GM19043 (cell line): ENCODE results near the gene OR2V2.
"Not testable (repeated sequence)": the region's sequence is repeated elsewhere in the genome, so short reads cannot be mapped to it uniquely, and the experiment has no call there.

Experiments used
- ATAC-seq: cut with Tn5 transposase; IDR thresholded peaks from one replicate; pipeline ENCODE4 v1.9.1; 2021; ENCODE audit warnings: low read depth; ENCODE audit not compliant: unreplicated experiment

OR2V2 gene

DNA sequence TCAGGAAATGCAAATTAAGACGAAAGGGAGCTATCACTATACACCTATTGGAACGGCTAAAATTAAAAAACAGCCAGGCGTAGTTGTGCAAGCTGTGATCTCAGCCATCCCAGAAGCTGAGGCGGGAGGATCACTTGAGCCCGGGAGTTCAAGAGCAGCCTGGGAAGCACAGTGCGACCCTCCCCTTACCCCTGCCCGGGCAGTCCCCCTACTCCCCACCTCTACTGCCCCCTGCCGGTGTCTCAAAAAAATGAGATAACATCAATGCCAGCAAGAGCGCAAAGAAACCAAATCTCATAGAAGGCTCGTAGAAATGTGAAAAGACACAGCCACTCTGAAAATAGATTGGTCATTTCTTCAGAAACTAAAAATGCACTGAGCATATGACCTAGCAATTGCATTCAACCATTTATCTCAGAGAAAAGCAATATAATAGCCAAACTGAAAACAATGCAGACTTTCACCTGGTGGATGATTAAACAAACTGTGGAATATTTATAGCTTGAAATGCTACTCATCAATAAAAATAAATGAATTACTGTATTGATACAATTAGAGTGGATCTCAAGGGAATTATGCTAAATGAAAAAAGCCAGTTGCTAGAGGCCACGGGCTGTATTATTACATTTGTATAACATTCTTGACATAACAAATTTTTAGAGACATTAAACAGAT lies 20.6 kb downstream of the OR2V2 start:
- no peak for ATAC-seq

DNA sequence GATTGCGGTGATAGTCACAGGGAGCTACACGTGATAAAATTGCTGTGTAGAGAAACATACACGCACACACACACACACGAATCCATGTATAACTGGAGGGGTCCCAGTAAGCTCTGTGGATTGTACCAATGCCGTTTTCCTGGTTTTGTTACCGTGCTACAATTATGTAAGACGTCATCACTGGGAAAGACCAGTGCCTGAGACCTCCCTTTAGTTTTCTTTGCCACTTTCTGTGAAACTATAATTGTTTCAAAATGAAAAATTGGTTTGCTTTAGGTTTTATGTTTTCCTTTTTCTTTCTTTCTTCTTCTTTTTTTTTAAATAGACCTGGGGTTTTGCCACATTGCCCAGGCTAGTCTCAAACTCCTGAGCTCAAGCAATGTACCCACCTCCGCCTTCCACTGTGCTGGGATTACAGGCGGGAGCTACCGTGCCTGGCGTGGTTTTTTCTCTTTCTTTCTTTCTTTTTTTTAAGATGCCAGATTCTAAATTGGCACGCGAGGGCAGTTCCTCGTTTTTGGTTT lies 21.3 kb downstream of the OR2V2 start:
- ATAC-seq: no peak

DNA sequence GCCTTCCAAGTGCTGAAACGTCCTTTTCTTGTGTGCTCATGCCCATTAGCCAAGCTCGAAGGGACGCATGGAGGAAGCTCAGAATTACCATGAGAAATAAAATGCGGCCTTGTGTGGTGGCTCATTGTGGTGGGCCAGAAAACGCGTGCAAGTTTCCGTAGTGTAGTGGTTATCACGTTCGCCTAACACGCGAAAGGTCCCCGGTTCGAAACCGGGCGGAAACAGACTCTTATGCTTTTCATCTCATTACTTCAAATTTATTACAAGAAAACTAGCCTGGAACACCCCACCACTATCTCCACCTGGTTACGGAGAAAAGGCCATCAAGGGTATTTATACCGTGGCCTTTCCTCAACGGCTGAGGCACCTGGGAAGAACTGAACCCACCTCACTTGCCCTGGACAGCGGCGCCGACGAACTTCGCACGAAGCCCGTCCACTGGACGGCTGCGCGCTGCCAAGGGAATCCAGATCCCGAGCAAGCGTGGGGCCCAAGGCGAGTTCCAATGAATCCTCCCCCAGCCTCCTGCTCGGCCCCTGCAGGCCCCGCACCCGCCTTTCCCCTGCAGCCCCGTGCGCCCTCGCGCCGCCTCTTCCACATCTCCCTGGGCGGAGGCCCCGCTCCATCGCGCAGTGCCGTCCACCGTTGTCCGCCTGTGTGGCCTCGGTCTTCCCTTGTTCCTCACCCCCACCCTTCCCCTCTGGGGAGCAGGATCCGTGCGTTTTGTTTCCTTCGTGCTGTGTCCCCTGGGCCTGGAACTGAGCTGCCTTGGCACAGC lies 22.3 kb downstream of the OR2V2 start:
- not testable (repeated sequence) for ATAC-seq

DNA sequence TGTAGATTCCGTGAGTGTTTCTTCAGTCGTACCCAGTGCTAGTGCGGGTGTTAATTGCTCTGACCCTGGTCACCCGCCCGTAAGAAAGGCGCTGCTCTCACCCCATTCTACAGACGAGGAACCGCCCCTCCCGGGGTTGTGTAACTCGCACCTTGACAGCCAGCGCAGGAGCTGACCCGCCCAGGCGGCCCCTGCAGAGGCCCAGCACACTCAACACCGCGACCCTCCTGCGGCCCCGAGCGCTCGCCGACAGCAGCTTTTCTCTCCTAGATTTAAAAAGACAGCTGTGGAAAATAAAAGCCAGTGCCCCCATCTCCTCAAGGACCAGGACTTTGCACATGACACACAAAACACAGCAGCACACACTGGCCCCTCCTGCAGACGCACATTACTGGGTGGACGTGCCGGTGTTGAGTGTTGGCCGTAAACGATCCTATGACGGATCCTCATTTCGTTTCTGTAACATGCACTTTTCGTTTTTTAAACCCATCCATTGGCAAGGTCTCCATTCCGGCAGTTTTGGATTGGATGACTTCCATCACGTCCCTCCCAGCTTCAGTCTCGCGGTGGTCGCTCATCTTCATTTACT lies 22.9 kb downstream of the OR2V2 start:
- no peak for ATAC-seq

DNA sequence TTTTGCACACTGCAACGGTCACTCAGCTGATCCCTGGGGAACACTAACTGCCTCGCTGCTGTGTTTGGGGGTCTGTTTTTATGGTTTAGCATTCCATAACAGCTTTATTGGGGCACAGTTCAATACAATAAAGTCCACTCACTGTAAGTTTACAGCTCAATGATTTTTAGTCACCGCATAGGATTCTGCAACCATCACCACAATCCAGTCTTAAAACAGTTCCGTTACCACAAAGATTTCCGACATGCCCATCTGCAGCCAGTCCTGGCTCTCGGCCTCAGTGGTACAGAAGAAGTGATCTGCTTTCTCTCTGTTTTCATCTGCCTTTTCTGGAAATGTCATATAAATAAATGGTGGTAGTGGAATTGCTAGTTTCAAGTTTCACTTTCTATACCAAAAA lies 23.6 kb downstream of the OR2V2 start:
- ATAC-seq: no peak

DNA sequence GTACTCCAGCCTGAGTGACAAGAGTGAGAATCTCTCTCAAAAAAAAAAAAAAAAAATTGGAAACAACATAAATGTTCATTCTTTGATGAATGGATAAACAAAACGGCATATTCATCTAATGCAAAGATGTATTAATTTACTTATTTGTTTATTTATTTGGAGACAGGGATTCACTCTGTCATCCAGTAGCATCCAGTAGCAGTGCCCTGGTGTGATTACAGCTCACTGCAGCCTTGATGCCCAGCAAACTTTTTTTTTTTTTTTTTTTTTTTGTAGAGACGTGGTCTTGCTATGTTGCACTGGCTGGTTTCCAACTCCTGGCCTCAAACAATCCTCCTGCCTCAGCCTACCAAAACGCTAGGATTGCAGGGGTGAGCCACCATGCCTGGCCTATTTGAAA lies 24.4 kb downstream of the OR2V2 start:
- no peak for ATAC-seq

DNA sequence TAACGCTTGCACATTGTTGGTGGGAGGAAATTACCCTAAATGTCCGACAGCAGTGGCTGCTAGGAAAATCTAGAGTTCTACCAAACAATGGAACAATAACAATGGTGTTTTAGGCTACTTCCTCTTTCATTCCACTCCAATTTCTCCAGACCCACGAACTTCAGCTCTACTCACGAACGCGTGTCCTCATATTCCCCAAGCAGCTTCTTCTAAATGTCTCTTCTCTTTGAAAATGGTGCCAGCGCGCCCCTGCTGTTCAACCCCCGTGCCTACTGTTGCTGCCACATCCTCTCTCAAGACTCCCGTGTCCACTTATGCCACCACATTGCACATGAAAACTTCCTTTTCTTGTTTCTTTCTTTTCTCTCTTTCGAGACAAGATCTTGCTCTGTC lies 25.6 kb downstream of the OR2V2 start:
- peak; percentile 24 for ATAC-seq

DNA sequence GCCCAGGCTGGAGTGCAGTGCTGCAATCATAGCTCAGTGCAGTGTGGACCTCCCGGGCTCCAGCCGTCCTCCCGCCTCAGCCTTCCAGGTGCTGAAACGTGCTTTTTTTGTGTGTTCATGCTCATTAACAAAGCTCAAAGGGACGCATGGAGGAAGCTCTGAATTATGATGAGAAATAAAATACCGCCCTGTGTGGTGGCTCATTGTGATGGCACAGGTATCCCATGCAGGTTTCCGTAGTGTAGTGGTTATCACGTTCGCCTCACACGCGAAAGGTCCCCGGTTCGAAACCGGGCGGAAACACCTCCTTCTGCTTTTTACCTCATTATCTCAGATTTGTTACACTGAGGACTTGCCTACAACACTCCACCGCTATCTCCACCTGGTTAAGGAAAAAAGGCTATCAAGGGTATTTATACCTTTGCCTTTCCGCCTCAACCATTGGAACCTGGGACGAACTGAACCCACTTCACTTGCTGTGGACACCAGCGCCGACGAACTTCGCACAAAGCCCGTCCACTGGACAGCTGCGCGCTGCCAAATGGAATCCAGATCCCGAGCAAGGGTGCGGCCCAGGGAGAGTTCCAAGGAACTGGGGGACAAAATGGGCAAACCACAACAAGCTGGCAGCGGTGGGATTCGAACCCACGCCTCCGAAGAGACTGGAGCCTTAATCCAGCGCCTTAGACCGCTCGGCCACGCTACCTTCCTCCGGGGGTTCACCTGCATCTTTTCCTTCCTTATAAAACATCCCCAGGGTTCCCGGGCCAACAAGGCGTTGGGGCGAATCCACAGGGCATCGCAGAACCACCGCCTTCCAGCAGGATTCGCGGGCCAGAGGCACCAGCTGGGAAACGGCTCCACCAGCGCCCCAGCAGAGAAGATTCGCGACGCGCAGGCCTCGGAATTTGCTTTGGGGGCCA lies 26.3 kb downstream of the OR2V2 start:
- ATAC-seq: peak; percentile 41

DNA sequence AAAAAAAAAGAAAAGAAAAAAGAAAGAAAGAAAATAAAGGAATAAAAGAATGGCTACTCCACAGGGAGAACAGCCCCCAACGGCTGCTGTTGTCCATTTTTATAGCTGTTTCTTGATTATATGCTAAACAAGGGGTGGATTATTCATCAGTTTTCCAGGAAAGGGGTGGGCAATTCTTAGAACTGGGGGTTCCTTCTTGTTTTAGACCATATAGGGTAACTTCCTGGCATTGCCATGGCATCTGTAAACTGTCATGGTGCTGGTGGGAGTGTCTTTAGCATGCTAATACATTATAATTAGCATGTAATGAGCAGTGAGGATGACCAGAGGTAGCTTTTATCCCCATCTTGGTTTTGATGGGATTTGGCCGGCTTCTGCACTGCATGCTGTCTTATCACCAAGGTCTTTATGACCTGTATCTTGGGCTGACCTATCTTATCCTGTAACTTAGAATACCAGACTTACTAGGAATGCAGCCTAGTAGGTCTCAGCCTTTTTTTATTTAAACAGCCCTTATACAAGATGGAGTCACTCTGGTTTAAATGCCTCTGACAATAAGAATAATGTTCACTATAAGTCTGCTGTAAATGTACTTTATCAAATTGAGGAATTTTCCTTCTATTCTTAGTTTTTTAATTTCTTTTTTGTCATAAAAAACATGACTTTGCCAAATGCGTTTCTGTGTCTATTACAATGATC lies 29.0 kb downstream of the OR2V2 start:
- no peak for ATAC-seq

DNA sequence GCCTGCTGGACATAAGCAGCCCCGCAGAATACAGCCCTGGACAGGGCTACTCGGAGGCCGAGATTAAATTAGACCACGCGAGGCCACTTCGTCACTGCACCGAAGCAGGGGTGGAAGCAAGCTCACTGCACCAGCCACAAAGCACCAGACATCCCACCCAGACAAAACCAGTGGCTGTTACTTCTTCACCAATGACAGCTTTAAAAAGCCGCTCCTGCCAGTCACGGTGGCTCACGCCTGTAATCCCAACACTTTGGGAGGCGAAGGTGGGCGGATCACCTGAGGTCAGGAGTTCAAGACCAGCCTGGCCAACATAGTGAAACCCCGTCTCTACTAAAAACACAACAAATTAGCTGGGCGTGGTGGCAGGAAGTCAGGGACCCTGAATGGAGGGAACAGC lies 30.2 kb downstream of the OR2V2 start:
- ATAC-seq: not testable (repeated sequence)

DNA sequence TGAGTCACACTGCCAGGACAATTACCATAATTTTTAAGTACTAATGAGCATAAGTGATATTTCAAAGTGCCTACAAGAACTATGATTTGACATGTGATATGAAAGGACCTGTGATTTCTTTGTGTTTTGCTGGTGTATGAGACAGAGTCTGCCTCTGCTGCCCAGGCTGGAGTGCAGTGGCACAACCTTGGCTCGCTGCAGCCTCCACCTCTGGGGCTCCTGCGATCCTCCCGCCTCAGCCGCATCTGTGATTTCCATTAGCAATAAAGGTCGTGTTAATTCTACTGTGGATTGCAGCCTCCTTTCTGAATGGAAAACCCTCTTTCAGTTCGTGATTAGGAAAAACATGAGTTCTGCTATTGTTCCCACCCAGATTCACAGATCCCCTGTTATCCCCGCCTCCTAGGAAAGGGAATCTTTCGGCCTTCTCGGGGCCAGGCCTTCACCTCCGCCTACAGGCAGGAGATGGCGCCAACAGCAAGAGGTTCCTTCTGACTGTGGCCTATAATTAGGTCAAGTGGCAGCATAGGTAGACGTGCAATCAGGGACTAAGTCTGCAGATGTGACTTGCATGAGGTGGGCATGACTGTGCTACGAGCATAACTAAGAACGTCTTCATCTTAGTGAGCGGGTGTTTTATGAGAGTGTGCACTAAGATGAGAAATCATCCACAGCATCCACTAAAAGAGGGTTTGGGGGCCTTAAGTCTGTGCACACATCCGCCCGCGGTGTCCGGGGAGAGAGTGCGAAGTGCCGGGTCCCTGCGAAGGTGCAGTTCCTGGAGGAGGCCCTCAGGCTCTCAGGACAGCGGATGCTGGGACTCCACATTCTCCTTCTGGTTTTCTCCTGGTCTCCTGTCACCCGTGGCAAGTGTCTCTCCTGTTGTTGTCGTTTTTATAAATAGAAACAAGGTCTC lies 34.5 kb downstream of the OR2V2 start:
- ATAC-seq: peak; percentile 60

DNA sequence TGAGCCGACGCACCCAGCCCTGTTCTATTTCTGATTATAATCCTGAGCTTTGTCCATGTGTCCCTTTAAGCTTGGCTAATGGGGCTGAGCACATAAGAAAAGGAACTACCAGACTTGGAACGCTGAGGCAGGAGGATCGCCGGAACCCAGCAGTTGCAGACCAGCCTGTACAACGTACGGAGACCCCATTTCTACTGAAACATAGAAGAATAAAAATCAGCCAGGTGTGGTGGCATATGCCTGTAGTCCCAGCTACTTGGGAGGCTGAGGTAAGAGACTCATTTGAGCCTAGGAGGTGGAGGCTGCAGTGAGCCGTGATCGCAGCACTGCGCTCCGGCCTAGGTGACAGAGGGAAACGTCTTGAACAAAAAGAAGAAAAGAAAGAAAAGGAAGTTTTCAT lies 35.3 kb downstream of the OR2V2 start:
- no peak for ATAC-seq

DNA sequence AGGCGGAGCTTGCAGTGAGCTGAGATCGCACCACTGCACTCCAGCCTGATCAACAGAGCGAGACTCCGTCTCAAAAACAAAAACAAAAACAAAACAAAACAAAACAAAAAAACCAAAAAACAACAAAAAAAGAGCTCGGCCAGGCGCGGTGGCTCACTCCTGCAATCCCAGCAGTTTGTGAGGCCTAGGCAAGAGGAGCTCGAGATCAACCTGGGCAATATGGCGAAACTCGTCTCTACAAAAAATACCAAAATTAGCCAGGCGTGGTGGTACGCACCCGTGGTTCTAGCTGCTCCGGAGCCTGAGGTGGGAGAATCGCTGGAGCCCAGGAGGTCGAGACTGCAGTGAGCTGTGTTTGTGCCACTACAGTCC lies 37.4 kb downstream of the OR2V2 start:
- ATAC-seq: no peak

DNA sequence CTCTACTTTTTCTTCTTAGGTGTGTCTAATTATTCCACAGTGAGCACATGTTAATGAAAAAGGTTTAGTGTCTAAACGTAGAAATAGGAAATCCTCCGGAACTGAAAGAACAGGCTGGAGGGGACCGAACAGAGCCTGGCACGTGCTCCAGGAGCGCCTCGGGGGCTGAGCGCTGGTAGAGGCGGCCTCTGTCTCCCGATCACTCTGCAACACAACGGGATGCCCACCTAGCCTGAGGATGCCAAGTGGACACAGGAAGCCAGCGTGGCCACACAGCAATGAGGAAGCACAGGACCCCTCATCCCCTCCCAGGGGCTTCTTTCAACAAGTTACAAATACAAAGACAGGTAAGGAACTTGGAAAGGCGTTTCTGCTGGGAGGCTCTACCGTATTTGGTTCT lies 38.2 kb downstream of the OR2V2 start:
- ATAC-seq: no peak

DNA sequence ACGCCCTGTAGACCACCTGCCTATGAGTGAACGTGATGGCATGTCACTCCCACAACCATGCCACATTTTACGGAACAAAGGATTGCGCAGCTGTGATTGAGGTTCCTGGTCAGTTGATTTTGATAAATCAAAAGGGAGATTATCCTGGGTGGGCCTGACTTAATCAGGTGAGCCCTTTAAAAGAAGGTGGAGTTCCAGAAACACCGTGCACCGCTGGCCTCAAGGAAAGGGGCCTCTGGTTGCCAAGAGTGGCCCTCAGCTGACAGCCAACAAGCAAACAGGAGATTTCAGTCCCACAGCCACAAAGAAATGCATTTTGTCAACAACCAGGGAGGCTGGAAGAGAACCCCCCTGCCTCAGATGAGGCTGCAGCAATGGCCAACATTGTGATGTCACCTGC lies 38.6 kb downstream of the OR2V2 start:
- no peak for ATAC-seq

DNA sequence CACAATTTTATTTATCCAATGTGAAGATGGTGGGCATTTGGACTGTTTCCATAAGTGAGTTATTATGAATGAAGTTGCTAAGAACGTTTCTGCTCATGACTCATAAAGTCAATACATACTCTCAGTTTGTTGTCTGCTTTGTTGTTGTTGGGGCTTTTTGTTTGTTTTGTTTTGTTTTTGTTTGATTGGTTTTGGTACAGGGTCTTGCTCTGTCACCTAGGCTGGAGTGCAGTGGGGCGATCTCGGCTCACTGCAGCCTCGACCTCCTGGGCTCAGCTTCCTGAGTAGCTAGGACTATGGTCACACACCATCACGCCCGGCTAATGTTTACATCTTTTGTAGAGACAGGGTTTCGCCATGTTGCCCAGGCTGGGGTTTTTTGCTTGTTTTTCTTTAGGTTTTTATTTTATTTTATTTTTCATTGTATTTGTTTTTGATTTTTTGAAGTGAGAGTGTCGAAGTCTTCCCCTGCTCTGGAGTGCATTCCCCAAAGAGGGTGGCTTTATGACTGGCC lies 39.7 kb downstream of the OR2V2 start:
- no peak for ATAC-seq

DNA sequence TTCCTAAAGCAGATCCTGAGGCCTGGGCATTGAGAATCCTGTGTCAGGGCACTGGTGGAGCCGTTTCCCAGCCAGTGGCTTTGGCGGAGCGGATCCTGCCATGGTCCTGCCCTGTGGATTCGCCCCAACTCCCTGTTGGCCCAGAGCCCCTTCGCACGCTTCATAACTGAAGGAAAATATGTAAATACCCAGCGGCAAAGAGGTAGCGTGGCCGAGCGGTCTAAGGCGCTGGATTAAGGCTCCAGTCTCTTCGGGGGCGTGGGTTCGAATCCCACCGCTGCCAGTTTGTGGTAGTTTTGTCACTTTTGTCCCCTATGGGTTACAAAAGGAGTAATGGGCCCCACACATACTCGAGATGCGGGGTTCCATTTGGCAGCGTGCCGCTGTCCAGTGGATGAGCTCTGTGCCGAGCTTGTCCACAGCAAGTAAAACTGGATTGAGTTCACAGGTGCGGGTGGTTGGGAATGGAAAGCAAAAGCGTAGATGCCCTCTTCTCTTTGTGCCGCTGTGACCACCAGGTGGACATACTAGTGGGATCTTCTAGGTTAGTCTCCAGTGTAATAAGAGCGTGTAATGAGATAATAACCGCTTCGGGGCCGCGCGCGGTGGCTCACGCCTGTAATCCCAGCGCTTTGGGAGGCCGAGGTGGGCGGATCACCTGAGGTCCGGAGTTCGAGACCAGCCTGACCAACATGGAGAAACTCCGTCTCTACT lies 40.3 kb downstream of the OR2V2 start:
- ATAC-seq: no peak

DNA sequence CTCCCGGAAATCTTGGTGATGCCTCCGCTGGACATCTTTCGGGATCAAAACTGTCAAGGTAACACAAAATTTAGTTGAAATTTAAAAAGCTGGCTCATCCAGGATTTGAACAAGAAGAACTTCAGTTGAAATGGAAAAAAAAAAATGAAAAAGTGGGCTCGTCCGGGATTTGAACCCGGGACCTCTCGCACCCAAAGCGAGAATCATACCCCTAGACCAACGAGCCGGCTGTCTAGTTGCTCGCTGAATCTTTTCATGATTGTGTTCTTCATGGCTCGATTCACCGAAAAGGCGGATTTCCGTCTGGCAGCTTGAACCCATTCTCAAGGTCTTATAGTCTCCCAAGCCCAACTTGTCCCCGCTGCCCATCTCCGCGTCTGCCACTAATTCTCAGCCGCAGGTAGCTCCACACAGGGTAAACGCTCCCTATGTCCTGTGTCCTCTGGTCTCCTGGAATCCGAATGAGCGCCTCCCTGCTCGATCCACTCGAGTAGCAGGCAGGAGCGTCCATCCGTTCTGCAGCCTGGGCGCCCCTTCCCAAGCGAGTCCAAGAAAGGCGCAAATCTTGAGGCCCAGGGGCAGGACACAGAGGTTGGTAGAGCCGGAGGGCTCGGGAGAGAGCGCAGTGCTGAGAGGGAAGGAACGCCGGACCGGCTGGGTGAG lies 41.4 kb downstream of the OR2V2 start:
- ATAC-seq: no peak
